A549 (cell line): Measurements from ENCODE around the gene TIAM2. TPM values are rescaled to one million over a fixed set of nuclear protein-coding genes. Genes with fewer than 3 reads are reported as not detected.

ENCODE experiments used
- ATAC-seq, 2 experiments: fragments of 200-7000 bp in 1 of 2; fragments of >200 bp in 1 of 2; cut with Nextera tagmentation in 1 of 2; cut with Tn5 transposase in 1 of 2; 3 replicates each; pipeline versions ENCODE4 v1.8.0 to v1.9.1; 2018 to 2020; ENCODE audit warnings: mild to moderate bottlenecking in 1 of 2, moderate library complexity in 1 of 2
- CTCF ChIA-PET: fragments of 300-600 bp; sonication (Branson Sonifier 250); formaldehyde crosslinking; extraction: SDS; loops from one replicate; lab custom pipeline; 2021; ENCODE audit warnings: antibody characterized with exemption, inconsistent platforms; lab: Yijun Ruan, JAX
- POLR2A ChIA-PET: fragments of 350-600 bp; formaldehyde crosslinking; extraction: SDS; loops from one replicate; lab custom pipeline; 2021; ENCODE audit warnings: antibody characterized with exemption, inconsistent platforms; lab: Yijun Ruan, JAX
- DNase-seq, 2 experiments: peaks; one replicate each; pipeline versions ENCODE4 v3.0.0 to v3.0.0-alpha.2; 2011 to 2016; ENCODE audit warnings: low read depth in 1 of 2, low spot score in 1 of 2
- FAIRE-seq: peaks from 2 replicates; lab custom pipeline; 2011; peaks lifted over from hg19 to GRCh38; lab: Jason Lieb, UNC
- H3K27ac ChIP-seq, 2 experiments: fragments of >200 bp; sonication (Bioruptor Twin); formaldehyde crosslinking; 3 replicates each; pipeline ENCODE4 v1.5.1; 2016 to 2017
- H3K4me1 ChIP-seq: fragments of >200 bp; sonication (Bioruptor Twin); formaldehyde crosslinking; 3 replicates; pipeline ENCODE4 v1.6.1; 2016
- H3K4me2 ChIP-seq: fragments of >200 bp; sonication (Bioruptor Twin); formaldehyde crosslinking; 3 replicates; pipeline ENCODE4 v1.6.1; 2016
- H3K4me3 ChIP-seq: fragments of >200 bp; sonication (Bioruptor Twin); formaldehyde crosslinking; 3 replicates; pipeline ENCODE4 v1.5.1; 2016
- H3K9me3 ChIP-seq: fragments of >200 bp; sonication (Bioruptor Twin); formaldehyde crosslinking; 3 replicates; pipeline ENCODE4 v1.6.1; 2016
- CBX8 ChIP-seq: fragments of 200-600 bp; sonication (generic); IDR thresholded peaks from 2 replicates; pipeline ENCODE4 v1.6.1; 2016
- CTCF ChIP-seq: fragments of >200 bp; sonication (Bioruptor Twin); formaldehyde crosslinking; IDR thresholded peaks from 3 replicates; pipeline ENCODE4 v1.5.1; 2016
- ELK1 ChIP-seq: fragments of 150-350 bp; IDR thresholded peaks from 2 replicates; pipeline ENCODE4 v1.6.1; 2014; ENCODE audit warnings: low read depth, mild to moderate bottlenecking, low read length
- HEYL ChIP-seq: fragments of 250-450 bp; sonication (Bioruptor Pico); IDR thresholded peaks from 2 replicates; pipeline ENCODE4 v1.8.0; 2021; ENCODE audit warnings: mild to moderate bottlenecking, moderate library complexity
- HMGXB4 ChIP-seq: fragments of 250-450 bp; sonication (Bioruptor Pico); IDR thresholded peaks from 2 replicates; pipeline ENCODE4 v1.5.0; 2021; ENCODE audit warnings: mild to moderate bottlenecking, moderate library complexity, borderline replicate concordance
- HOXB13 ChIP-seq: fragments of 250-450 bp; sonication (Bioruptor Pico); IDR thresholded peaks from 2 replicates; pipeline ENCODE4 v1.5.0; 2020; ENCODE audit warnings: low read depth, mild to moderate bottlenecking, moderate library complexity
- HOXB5 ChIP-seq: fragments of 250-450 bp; sonication (Bioruptor Pico); IDR thresholded peaks from 2 replicates; pipeline ENCODE4 v1.5.0; 2020; ENCODE audit warnings: mild to moderate bottlenecking, moderate library complexity
- MAFK ChIP-seq: fragments of 450-650 bp; IDR thresholded peaks from 2 replicates; pipeline ENCODE4 v1.6.1; 2014; ENCODE audit not compliant: partially characterized antibody
- MAX ChIP-seq: IDR thresholded peaks from 2 replicates; pipeline ENCODE4 v1.6.1; 2012
- NPAS2 ChIP-seq: fragments of 250-450 bp; sonication (Bioruptor Pico); IDR thresholded peaks from 2 replicates; pipeline ENCODE4 v1.8.0; 2022; ENCODE audit warnings: mild to moderate bottlenecking, moderate library complexity, borderline replicate concordance
- PHF8 ChIP-seq: fragments of 200-600 bp; sonication (generic); IDR thresholded peaks from 2 replicates; pipeline ENCODE4 v1.6.1; 2016; ENCODE audit warnings: low read depth, mild to moderate bottlenecking, antibody characterized with exemption, moderate library complexity, borderline replicate concordance
- RAD21 ChIP-seq, 2 experiments: fragments of >200 bp in 1 of 2; sonication (Bioruptor Twin) in 1 of 2; formaldehyde crosslinking in 1 of 2; IDR thresholded peaks in 1 of 2; conservative IDR thresholded peaks in 1 of 2; 2 replicates in 1 of 2; 3 replicates in 1 of 2; pipeline ENCODE4 v1.6.1; 2012 to 2018; ENCODE audit warnings: inconsistent platforms in 1 of 2
- SMC3 ChIP-seq: fragments of >200 bp; sonication (Bioruptor Twin); formaldehyde crosslinking; IDR thresholded peaks from 3 replicates; pipeline ENCODE4 v1.6.1; 2018; ENCODE audit warnings: inconsistent platforms
- SREBF2 ChIP-seq: fragments of 450-650 bp; IDR thresholded peaks from 2 replicates; pipeline ENCODE4 v1.6.1; 2014; ENCODE audit warnings: mild to moderate bottlenecking, moderate library complexity
- TP53 ChIP-seq: fragments of 250-450 bp; sonication (Bioruptor Pico); IDR thresholded peaks from 2 replicates; pipeline ENCODE4 v1.5.0; 2021; ENCODE audit warnings: mild to moderate bottlenecking, moderate library complexity
- ZFP36 ChIP-seq: fragments of 450-650 bp; IDR thresholded peaks from 2 replicates; pipeline ENCODE4 v1.6.1; 2014; ENCODE audit warnings: borderline replicate concordance; ENCODE audit not compliant: partially characterized antibody
- ZSCAN20 ChIP-seq: fragments of 250-450 bp; sonication (Bioruptor Pico); IDR thresholded peaks from 2 replicates; pipeline ENCODE4 v1.8.0; 2022; ENCODE audit warnings: mild to moderate bottlenecking, moderate library complexity
- WGBS: methylation state at CpG from one replicate; pipeline ENCODE4 v1.1.6; 2017; ENCODE audit errors: missing lambda C conversion rate; 5-methylcytosine and 5-hydroxymethylcytosine counted together
- polyA plus RNA-seq, 4 experiments: library from polyadenylated mRNA; depleted of rRNA in 3 of 4; stranded (reverse); fragments of >200 nt; fragmentation: RNase III in 1 of 4; extraction: RNeasy Plus Mini Kit Qiagen cat#74134 plus additional on column Dnase treatment in 1 of 4; gene quantifications; 2 replicates in 3 of 4; 3 replicates in 1 of 4; pipeline ENCODE4 v1.2.3, GENCODE V29; 2011 to 2017

Gene TIAM2
- polyA plus RNA-seq, 2 of the 4 experiments (the other 2 are of a cell fraction): 2.5 to 3.1 TPM

- TF ChIP-seq HMGXB4 (CRISPR knock-in tag) (no peak), ZSCAN20 (CRISPR knock-in tag) (no peak)
These were observed 217.7 kb downstream of the TIAM2 start (continued) for GRCh38 chr6:155212616-155213380.

GRCh38 chr6:155213611-155214372, 218.7 kb downstream of the TIAM2 start:
- WGBS: 69% methylated on average over 3 of the region's 23 CpGs
- Histone ChIP-seq H3K4me1 (no peaks in the 10 kb centered on the region), H3K4me2 (no peak overlapping the region), H3K9me3 (no peaks in the 10 kb centered on the region), H3K27ac (no peak overlapping the region)
- ATAC-seq: no peak
- DNase-seq: no peak
- ChIA-PET POLR2A (no interaction called here), CTCF (interaction anchor here (0.9 to 1.1 kb wide), 2 partner anchors 28 to 35 kb away, joined by 3 to 4 read pairs; no protein-coding TSS in a partner anchor)
- no peak for FAIRE-seq
- TF ChIP-seq ELK1 (no peak), ZFP36 (no peak), SMC3 (no peak), CTCF (no peak), SREBF2 (no peak), HOXB5 (CRISPR knock-in tag) (no peak), HOXB13 (CRISPR knock-in tag) (no peak), RAD21 (conservative IDR thresholded peaks at IDR 0.05 in 1 of 2, IDR thresholded peaks at IDR 0.05 in 1 of 2) (no peak)
- TF ChIP-seq, all 56 proteins: peak for 0
- H3K4me3 ChIP-seq: no peak overlapping the region

GRCh38 chr6:155215906-155216305, 220.8 kb downstream of the TIAM2 start:
- no peak overlapping the region for H3K4me2 ChIP-seq
- DNase-seq: no peak
- TF ChIP-seq HMGXB4 (CRISPR knock-in tag) (no peak), CBX8 (no peak), ELK1 (no peak), NPAS2 (no peak), TP53 (CRISPR knock-in tag) (no peak), HEYL (CRISPR knock-in tag) (no peak), MAX (no peak), HOXB13 (CRISPR knock-in tag) (no peak), MAFK (no peak), PHF8 (no peak)
- WGBS: 55% methylated on average over 2 of the region's 4 CpGs
- no peaks in the 10 kb centered on the region for H3K4me1 ChIP-seq
- no peak overlapping the region for H3K4me3 ChIP-seq
- no peaks in the 10 kb centered on the region for H3K9me3 ChIP-seq
- no peak for ATAC-seq
- ChIA-PET POLR2A (no interaction called here), CTCF (interaction anchor here (1.2 to 1.4 kb wide), 3 partner anchors 9 to 32 kb away, joined by 3 read pairs; no protein-coding TSS in a partner anchor)
- no peak for FAIRE-seq
- no peak overlapping the region for H3K27ac ChIP-seq
